Panc1 (cell line): ENCODE results near the gene ZSCAN10. TPM values are rescaled to one million over a fixed set of nuclear protein-coding genes. Genes with fewer than 3 reads are reported as not detected.
A peak's percentile ranks its signal among the peaks of the same experiment; 100 is the strongest.

Experiments
- ATAC-seq: fragments of 200-7000 bp; cut with Tn5 transposase; 2 replicates; pipeline ENCODE4 v1.9.1; 2020; ENCODE audit warnings: mild to moderate bottlenecking, moderate library complexity
- BruUV-seq: library from RNA; stranded (reverse); fragments of 400-500 nt; replicated peaks from 2 replicates; lab custom pipeline; 2021; lab: Mats Ljungman, UMichigan
- CTCF ChIA-PET: fragments of 300-600 bp; sonication (Branson Sonifier 250); formaldehyde crosslinking; loops from one replicate; lab custom pipeline; 2022; ENCODE audit warnings: antibody characterized with exemption; lab: Charles Lee
- POLR2A ChIA-PET: fragments of 300-600 bp; sonication (Branson Sonifier 250); formaldehyde crosslinking; loops from one replicate; lab custom pipeline; 2022; ENCODE audit warnings: antibody characterized with exemption; lab: Charles Lee
- DNase-seq: peaks from one replicate; pipeline ENCODE4 v3.0.0-alpha.2; 2010; ENCODE audit warnings: low read depth, low spot score
- H3K27ac ChIP-seq: 2 replicates; pipeline ENCODE4 v1.5.1; 2011; ENCODE audit warnings: mild to moderate bottlenecking, low read length, inconsistent platforms
- H3K27me3 ChIP-seq: fragments of 200-500 bp; sonication (Bioruptor generic); 2 replicates; pipeline ENCODE4 v1.6.0; 2014; ENCODE audit warnings: low read length, inconsistent platforms; ENCODE audit not compliant: control insufficient read depth, insufficient read depth
- H3K36me3 ChIP-seq: fragments of 200-500 bp; sonication (Bioruptor generic); 2 replicates; pipeline ENCODE4 v1.5.1; 2014; ENCODE audit warnings: inconsistent platforms, mild to moderate bottlenecking, low read length, moderate library complexity; ENCODE audit not compliant: control insufficient read depth, insufficient read depth
- H3K4me1 ChIP-seq: 2 replicates; pipeline ENCODE4 v1.5.1; 2011; ENCODE audit warnings: inconsistent platforms, mild to moderate bottlenecking, low read length, moderate library complexity; ENCODE audit not compliant: control insufficient read depth, insufficient read depth
- H3K4me3 ChIP-seq, 2 experiments: 2 replicates each; pipeline ENCODE4 v1.5.1; 2011 to 2012; ENCODE audit warnings: low read depth in 2 of 2, low read length in 2 of 2, mild to moderate bottlenecking in 2 of 2, inconsistent platforms in 1 of 2, moderate library complexity in 1 of 2
- H3K9me3 ChIP-seq: fragments of 200-500 bp; sonication (Bioruptor generic); 2 replicates; pipeline ENCODE4 v1.5.1; 2014; ENCODE audit warnings: low read depth, mild to moderate bottlenecking, inconsistent platforms, low read length, moderate library complexity; ENCODE audit not compliant: control insufficient read depth, insufficient read depth
- CTCF ChIP-seq: fragments of 450-650 bp; IDR thresholded peaks from 2 replicates; pipeline ENCODE4 v1.5.1; 2017; ENCODE audit warnings: mild to moderate bottlenecking
- POLR2AphosphoS5 ChIP-seq: IDR thresholded peaks from 2 replicates; pipeline ENCODE4 v1.6.1; 2012; ENCODE audit warnings: mild to moderate bottlenecking, low read depth, low read length, moderate library complexity
- REST ChIP-seq, 2 experiments: IDR thresholded peaks; 2 replicates each; pipeline ENCODE4 v1.6.1; 2011 to 2012; ENCODE audit warnings: low read depth in 2 of 2, control low read depth in 1 of 2, low read length in 1 of 2, mild to moderate bottlenecking in 1 of 2, moderate library complexity in 1 of 2; ENCODE audit not compliant: insufficient read depth in 1 of 2
- SIN3A ChIP-seq: IDR thresholded peaks from 2 replicates; pipeline ENCODE4 v1.6.1; 2012; ENCODE audit warnings: low read depth, mild to moderate bottlenecking, low read length, moderate library complexity, borderline replicate concordance; ENCODE audit not compliant: insufficient read depth
- TCF7L2 ChIP-seq: IDR thresholded peaks from 2 replicates; pipeline ENCODE4 v1.6.1; 2011; ENCODE audit warnings: mild to moderate bottlenecking, low read depth, low read length, inconsistent platforms
- in situ Hi-C: cut with HindIII; loops from 2 replicates; pipeline ENCODE4 v1.10.0; 2016; ENCODE audit warnings: low sequenced_read_pairs, low pct_unique_long_range_greater_than_20kb
- intact Hi-C: fragments of 100-400 bp; cut with micrococcal nuclease; formaldehyde crosslinking; loops from one replicate; pipeline ENCODE4 v1.10.0; 2022; ENCODE audit not compliant: unreplicated experiment
- total RNA-seq: library from RNA; stranded (reverse); gene quantifications from one replicate; pipeline ENCODE4 v1.2.1, GENCODE V29; 2021; ENCODE audit not compliant: unreplicated experiment

ZSCAN10 gene
- total RNA-seq, 1 experiment from 2014 or later, result 0.21 TPM

- DNase-seq (no peak), ATAC-seq (peak; percentile 93)
- no TSS peak for BruUV-seq
- H3K4me1 ChIP-seq, result peaks cover 16% of the 10 kb centered on the region
- POLR2A ChIA-PET, result no interaction called here
- CTCF ChIA-PET, result interaction anchor here (1.1 kb wide), 1 partner anchor 17 kb away, joined by 3 read pairs; no protein-coding TSS in a partner anchor
- in situ Hi-C loops, result no loop called here
- H3K27ac ChIP-seq, result peak within 1 kb of the TSS; percentile 88
- H3K4me3 ChIP-seq, result peak within 1 kb of the TSS; percentile 89 to 94
- intact Hi-C loops, result no loop called here
- no peaks in the 10 kb centered on the region for H3K9me3 ChIP-seq
- TF ChIP-seq POLR2AphosphoS5, result peak; percentile 73; the same call in 1 of the 2 replicates
- no peak for TF ChIP-seq TCF7L2
- 0 out of 4 replicates have a peak, but pooled peaks of 1 of the 2 experiments have one; percentile 48 for TF ChIP-seq REST (IDR thresholded peaks at IDR 0.05; ENCODE audit: insufficient read depth in 1 of 2, low read depth in 2 of 2, low read length in 1 of 2)
- H3K36me3 ChIP-seq, result peaks cover 3% of the 10 kb centered on the region; the same call in 1 of the 2 replicates
- no peaks in the 10 kb centered on the region for H3K27me3 ChIP-seq
Measured at GRCh38 chr16:3112058-3112880, 13.2 kb upstream of the ZSCAN10 start, which contains the start of gene ZNF205. ZNF205 (plus strand) TSS chr16:3112586; CDS start chr16:3113431, 845 bp downstream.

- no peak for DNase-seq
- TF ChIP-seq REST (IDR thresholded peaks at IDR 0.05; ENCODE audit: insufficient read depth in 1 of 2, low read depth in 2 of 2, low read length in 1 of 2), result 0 out of 4 replicates have a peak, but pooled peaks of 1 of the 2 experiments have one; percentile 37
- peak; percentile 87 for TF ChIP-seq POLR2AphosphoS5
- no peak for TF ChIP-seq TCF7L2
- 0 out of 2 replicates have a peak, but pooled peaks have one; percentile 94 for TF ChIP-seq SIN3A
- no peak for TF ChIP-seq CTCF
- H3K4me3 ChIP-seq, result peak overlapping the region; percentile 60 to 76
- intact Hi-C loops, result no loop called here
- CTCF ChIA-PET, result no interaction called here
- H3K27ac ChIP-seq, result peak overlapping the region; percentile 87
- H3K27me3 ChIP-seq, result no peaks in the 10 kb centered on the region
- POLR2A ChIA-PET, result interaction anchor here (0.5 to 0.6 kb wide), 3 partner anchors 63 to 984 kb away, joined by 5 to 11 read pairs (median 7); no protein-coding TSS in a partner anchor
- 0 out of 2 replicates have a peak, but pooled peaks cover 2% of the 10 kb centered on the region for H3K36me3 ChIP-seq
- no TSS peak for BruUV-seq
- no peaks in the 10 kb centered on the region for H3K9me3 ChIP-seq
- in situ Hi-C loops, result no loop called here
- peaks cover 7% of the 10 kb centered on the region; the same call in 1 of the 2 replicates for H3K4me1 ChIP-seq
- ATAC-seq, result peak; percentile 97
Measured at GRCh38 chr16:3106205-3106928, 7.3 kb upstream of the ZSCAN10 start.
